Gastrocnemius medialis (tissue), 4 donors: ENCODE measurements around the gene IPCEF1. TPM values are rescaled to one million over a fixed set of nuclear protein-coding genes. Genes with fewer than 3 reads are reported as not detected.
"Not testable (repeated sequence)": the region's sequence is repeated elsewhere in the genome, so short reads cannot be mapped to it uniquely, and the experiment has no call there.

Source experiments
- ATAC-seq, 2 donors: fragments of 150-250 bp; one replicate each; pipeline ENCODE4 v1.9.1; 2016
- DNase-seq, 2 donors: peaks; one replicate each; pipeline ENCODE4 v3.0.0-alpha.2; 2019
- H3K27ac ChIP-seq, 4 donors: fragments of 200-600 bp; sonication (generic); 1 replicate in 1 of 4; 2 replicates in 3 of 4; pipeline ENCODE4 v1.5.1; 2016 to 2018; ENCODE audit warnings: mild to moderate bottlenecking in 2 of 4, moderate library complexity in 1 of 4
- H3K27me3 ChIP-seq, 3 donors: fragments of 200-600 bp; sonication (generic) in 2 of 3; 1 replicate in 1 of 3; 2 replicates in 2 of 3; pipeline versions ENCODE4 v1.5.1 to v1.6.0; 2016 to 2019; ENCODE audit warnings: mild to moderate bottlenecking in 1 of 3, moderate library complexity in 1 of 3
- H3K36me3 ChIP-seq, 2 donors: fragments of 200-600 bp; sonication (generic) in 1 of 2; one replicate each; pipeline ENCODE4 v1.5.1; 2017 to 2018
- H3K4me1 ChIP-seq, 2 donors: fragments of 200-600 bp; sonication (generic) in 1 of 2; one replicate each; pipeline ENCODE4 v1.5.1; 2016 to 2017; ENCODE audit warnings: mild to moderate bottlenecking in 2 of 2
- H3K4me3 ChIP-seq, 4 donors: fragments of 200-600 bp; sonication (generic) in 3 of 4; 1 replicate in 1 of 4; 2 replicates in 3 of 4; pipeline ENCODE4 v1.5.1; 2016 to 2019; ENCODE audit warnings: mild to moderate bottlenecking in 2 of 4
- H3K9me3 ChIP-seq, 3 donors: fragments of 200-600 bp; sonication (generic) in 2 of 3; 1 replicate in 1 of 3; 2 replicates in 2 of 3; pipeline ENCODE4 v1.5.1; 2016 to 2019
- POLR2A ChIP-seq, 2 donors: fragments of 450-650 bp; IDR thresholded peaks; one replicate each; pipeline ENCODE4 v1.6.1; 2017; ENCODE audit warnings: antibody characterized with exemption in 2 of 2, mild to moderate bottlenecking in 2 of 2, moderate library complexity in 2 of 2
- in situ Hi-C, 4 donors: fragments of 200-750 bp; cut with MboI; loops; one replicate each; pipeline versions ENCODE4 v1.15.0 to v1.8.0; 2017; ENCODE audit warnings: low sequenced_read_pairs in 4 of 4
- intact Hi-C: fragments of 100-400 bp; cut with DNase I; formaldehyde crosslinking; loops from one replicate; pipeline ENCODE4 v1.15.1; 2023; ENCODE audit warnings: low total_unique reads
- total RNA-seq, 4 donors: library from RNA; depleted of rRNA; stranded (reverse); fragments of >200 nt; gene quantifications; one replicate each; pipeline versions ENCODE4 v1.1.0 to v1.2.3, GENCODE V29; 2016
- TF ChIP-seq, protein P1 (sequence below), 5 experiments: fragments of 450-650 bp in 3 of 5; fragments of 200-600 bp in 2 of 5; sonication (generic) in 2 of 5; IDR thresholded peaks in 4 of 5; conservative IDR thresholded peaks in 1 of 5; 1 replicate in 4 of 5; 2 replicates in 1 of 5; pipeline ENCODE4 v1.5.1; 2016 to 2019; ENCODE audit warnings: antibody characterized with exemption in 5 of 5, mild to moderate bottlenecking in 3 of 5, moderate library complexity in 3 of 5

IPCEF1 gene
- total RNA-seq, 4 donors from 2014 or later = 0.24 to 0.85 TPM; not detected in 2

DNA sequence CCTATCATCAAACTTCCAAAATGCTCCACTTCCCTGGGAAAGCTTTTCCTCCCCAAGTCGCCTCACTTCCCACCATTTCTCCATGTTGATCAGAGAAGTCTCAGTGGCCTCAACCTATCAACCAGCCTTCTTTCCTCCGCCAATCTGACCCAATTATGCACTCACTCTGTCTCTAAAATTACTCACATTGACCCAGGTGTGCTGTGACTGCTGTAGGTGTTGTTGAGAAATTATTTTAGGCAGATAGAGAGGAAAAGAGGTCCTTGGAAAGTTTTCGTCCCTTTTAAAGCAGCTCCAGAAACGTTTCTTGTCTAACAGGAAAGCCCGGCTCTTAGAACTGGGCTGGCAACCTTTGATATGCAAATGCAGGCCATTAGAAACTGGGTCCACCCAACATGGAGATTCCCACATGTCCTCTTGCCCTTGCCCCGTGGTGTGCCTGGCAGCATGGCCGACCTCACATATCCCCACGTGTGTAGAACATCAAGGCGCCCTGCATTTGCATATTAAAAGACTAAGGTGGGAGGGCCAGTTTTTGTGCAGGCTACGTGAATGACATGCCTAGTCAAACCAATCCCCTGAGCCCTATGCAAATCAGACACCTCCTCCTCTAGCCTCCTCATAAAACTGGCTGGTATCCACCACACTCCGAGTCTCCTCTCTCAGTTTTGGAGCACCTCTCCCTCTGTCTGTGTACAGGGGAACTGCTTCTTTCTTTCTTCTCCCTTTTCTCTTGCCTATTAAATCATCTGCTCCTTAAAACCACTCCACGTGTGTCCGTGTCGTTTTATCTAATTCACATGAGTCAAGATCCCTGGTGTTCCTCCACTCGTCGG is 12.9 kb downstream of the IPCEF1 start:
- no peak overlapping the region for H3K4me3 ChIP-seq
- TF ChIP-seq, protein P1, sequence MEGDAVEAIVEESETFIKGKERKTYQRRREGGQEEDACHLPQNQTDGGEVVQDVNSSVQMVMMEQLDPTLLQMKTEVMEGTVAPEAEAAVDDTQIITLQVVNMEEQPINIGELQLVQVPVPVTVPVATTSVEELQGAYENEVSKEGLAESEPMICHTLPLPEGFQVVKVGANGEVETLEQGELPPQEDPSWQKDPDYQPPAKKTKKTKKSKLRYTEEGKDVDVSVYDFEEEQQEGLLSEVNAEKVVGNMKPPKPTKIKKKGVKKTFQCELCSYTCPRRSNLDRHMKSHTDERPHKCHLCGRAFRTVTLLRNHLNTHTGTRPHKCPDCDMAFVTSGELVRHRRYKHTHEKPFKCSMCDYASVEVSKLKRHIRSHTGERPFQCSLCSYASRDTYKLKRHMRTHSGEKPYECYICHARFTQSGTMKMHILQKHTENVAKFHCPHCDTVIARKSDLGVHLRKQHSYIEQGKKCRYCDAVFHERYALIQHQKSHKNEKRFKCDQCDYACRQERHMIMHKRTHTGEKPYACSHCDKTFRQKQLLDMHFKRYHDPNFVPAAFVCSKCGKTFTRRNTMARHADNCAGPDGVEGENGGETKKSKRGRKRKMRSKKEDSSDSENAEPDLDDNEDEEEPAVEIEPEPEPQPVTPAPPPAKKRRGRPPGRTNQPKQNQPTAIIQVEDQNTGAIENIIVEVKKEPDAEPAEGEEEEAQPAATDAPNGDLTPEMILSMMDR (IDR thresholded peaks at IDR 0.05 in 4 of 5, conservative IDR thresholded peaks at IDR 0.05 in 1 of 5) = no peak
- no peaks in the 10 kb centered on the region for H3K4me1 ChIP-seq
- no peak for ATAC-seq
- no peaks in the 10 kb centered on the region for H3K36me3 ChIP-seq
- in situ Hi-C loops (no loop called here), intact Hi-C loops (no loop called here)
- no peak for DNase-seq
- no peaks in the 10 kb centered on the region for H3K27me3 ChIP-seq
- no peaks in the 10 kb centered on the region for H3K9me3 ChIP-seq
- H3K27ac ChIP-seq = no peak overlapping the region

DNA sequence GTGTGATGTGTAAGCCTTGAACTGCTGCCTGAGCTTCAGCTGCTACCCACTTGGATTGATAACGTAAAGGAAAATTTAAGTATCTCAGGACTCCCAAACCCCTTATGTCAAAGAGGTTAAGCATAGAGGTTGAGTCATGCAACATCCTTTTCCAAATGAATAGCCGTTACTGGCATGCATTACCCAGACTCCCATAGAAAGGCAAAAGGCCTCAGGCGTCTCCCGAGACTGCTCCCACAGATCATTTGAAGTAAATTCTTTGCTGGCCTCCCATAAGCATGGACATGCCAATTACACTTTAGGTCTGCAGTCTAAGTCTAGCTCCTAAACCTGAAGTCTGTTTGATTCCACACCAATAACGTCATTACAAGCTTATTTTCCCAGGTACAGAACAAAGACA is 14.7 kb downstream of the IPCEF1 start:
- no peaks in the 10 kb centered on the region for H3K27me3 ChIP-seq
- ATAC-seq = no peak
- no peaks in the 10 kb centered on the region for H3K4me1 ChIP-seq
- intact Hi-C loops = no loop called here
- no peaks in the 10 kb centered on the region for H3K36me3 ChIP-seq
- H3K9me3 ChIP-seq = no peaks in the 10 kb centered on the region
- in situ Hi-C loops = no loop called here
- no peak for DNase-seq
- no peak overlapping the region for H3K27ac ChIP-seq
- no peak overlapping the region for H3K4me3 ChIP-seq
- TF ChIP-seq POLR2A (IDR thresholded peaks at IDR 0.05) = no peak
- TF ChIP-seq, protein P1 (IDR thresholded peaks at IDR 0.05 in 4 of 5, conservative IDR thresholded peaks at IDR 0.05 in 1 of 5) = no peak

GRCh38 chr6:154341336-154341735 is 15.3 kb downstream of the IPCEF1 start:
- Histone ChIP-seq H3K27ac (no peak overlapping the region), H3K9me3 (no peaks in the 10 kb centered on the region), H3K4me1 (no peaks in the 10 kb centered on the region), H3K27me3 (no peaks in the 10 kb centered on the region), H3K36me3 (no peaks in the 10 kb centered on the region), H3K4me3 (no peak overlapping the region)
- in situ Hi-C loops = no loop called here
- intact Hi-C loops = no loop called here
- ATAC-seq (no peak), DNase-seq (no peak)
- TF ChIP-seq, protein P1 (IDR thresholded peaks at IDR 0.05 in 4 of 5, conservative IDR thresholded peaks at IDR 0.05 in 1 of 5) = no peak
- TF ChIP-seq POLR2A (IDR thresholded peaks at IDR 0.05) = no peak

DNA sequence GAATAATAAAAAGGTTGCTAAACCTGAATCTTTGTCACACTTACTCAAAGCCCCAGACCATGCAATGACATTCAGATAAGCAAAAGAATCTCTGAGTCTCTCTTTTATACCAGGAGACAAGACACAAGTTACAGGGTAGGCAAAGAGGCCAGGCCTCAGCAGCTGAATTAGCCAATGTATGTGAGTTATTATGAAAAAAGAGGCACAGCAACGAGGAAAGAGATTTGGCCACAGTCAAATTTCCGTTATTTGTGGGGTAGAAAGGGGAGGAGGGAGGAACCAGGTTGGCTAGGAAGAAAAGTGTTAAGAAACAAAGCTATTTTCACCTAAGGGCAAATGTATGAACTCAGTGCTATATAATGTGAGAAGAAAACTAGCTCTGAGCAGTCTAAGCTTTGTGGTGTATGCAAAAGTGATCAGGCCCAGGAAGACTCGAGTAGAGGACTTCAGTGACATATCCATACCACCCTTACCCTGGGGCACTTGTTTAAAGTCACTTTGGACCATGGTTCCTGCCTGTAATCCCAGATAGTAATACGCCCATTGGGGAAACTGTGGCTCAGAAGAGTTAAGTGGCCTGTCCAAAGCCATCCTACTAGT is 19.1 kb downstream of the IPCEF1 start:
- H3K4me1 ChIP-seq = no peaks in the 10 kb centered on the region
- in situ Hi-C loops (no loop called here), intact Hi-C loops (no loop called here)
- no peak overlapping the region for H3K27ac ChIP-seq
- ATAC-seq (no peak), DNase-seq (no peak)
- TF ChIP-seq POLR2A (IDR thresholded peaks at IDR 0.05) = no peak
- TF ChIP-seq, protein P1 (IDR thresholded peaks at IDR 0.05 in 4 of 5, conservative IDR thresholded peaks at IDR 0.05 in 1 of 5) = no peak
- H3K36me3 ChIP-seq = no peaks in the 10 kb centered on the region
- no peaks in the 10 kb centered on the region for H3K9me3 ChIP-seq
- H3K27me3 ChIP-seq = no peaks in the 10 kb centered on the region
- H3K4me3 ChIP-seq = no peak overlapping the region

DNA sequence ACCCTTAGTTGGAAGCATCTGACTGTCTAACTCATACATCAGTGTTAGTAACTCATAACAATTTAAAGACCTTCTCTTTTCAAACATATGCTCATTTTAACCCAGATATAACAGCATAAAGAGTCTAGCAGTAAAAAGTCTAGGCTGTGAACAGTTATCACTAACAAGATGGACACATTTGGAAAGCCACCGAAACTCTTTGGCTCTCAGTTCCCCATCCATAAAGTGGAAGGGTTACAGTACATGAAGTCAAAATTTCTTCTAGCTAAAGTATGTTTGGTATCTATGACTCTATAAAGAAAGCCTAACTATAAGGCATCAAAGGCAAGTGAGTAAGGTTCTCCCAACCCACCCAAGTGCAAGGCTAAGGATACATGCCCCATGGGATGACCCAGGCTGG is 22.5 kb downstream of the IPCEF1 start:
- H3K36me3 ChIP-seq, H3K27me3 ChIP-seq, H3K4me3 ChIP-seq, ATAC-seq, DNase-seq, in situ Hi-C loops, H3K27ac ChIP-seq, intact Hi-C loops, H3K4me1 ChIP-seq, H3K9me3 ChIP-seq: not testable (repeated sequence)
